K562 (cell line): ENCODE measurements around the gene CASKIN1. TPM values are rescaled to one million over a fixed set of nuclear protein-coding genes. Genes with fewer than 3 reads are reported as not detected.

Experiments
- ATF3 ChIP-seq, 2 experiments: fragments of 450-650 bp in 1 of 2; sonication (generic) in 1 of 2; formaldehyde crosslinking in 1 of 2; IDR thresholded peaks in 1 of 2; conservative IDR thresholded peaks in 1 of 2; 2 replicates each; pipeline versions ENCODE4 v1.6.1 to v1.8.1; 2016 to 2023; ENCODE audit warnings: mild to moderate bottlenecking in 2 of 2, moderate library complexity in 2 of 2, inconsistent platforms in 1 of 2, missing genetic modification reagents in 1 of 2
- CHD1 ChIP-seq: fragments of 200-600 bp; sonication (generic); IDR thresholded peaks from one replicate; pipeline ENCODE4 v1.6.1; 2012; ENCODE audit warnings: mild to moderate bottlenecking, moderate library complexity, low read length, inconsistent platforms
- DACH1 ChIP-seq: fragments of 450-650 bp; IDR thresholded peaks from 2 replicates; pipeline ENCODE4 v1.6.1; 2018; ENCODE audit not compliant: partially characterized antibody
- DPF2 ChIP-seq: fragments of 450-650 bp; IDR thresholded peaks from 2 replicates; pipeline ENCODE4 v1.6.1; 2016
- FOS ChIP-seq: IDR thresholded peaks from 3 replicates; pipeline ENCODE4 v1.6.1; 2011; ENCODE audit not compliant: insufficient read length; ENCODE audit errors: extremely low read depth
- HDAC1 ChIP-seq, 2 experiments: fragments of 450-650 bp; IDR thresholded peaks; 2 replicates each; pipeline ENCODE4 v1.6.1; 2016 to 2017; ENCODE audit warnings: inconsistent platforms in 1 of 2, mild to moderate bottlenecking in 1 of 2, moderate library complexity in 1 of 2
- MAX ChIP-seq: sonication (generic); formaldehyde crosslinking; IDR thresholded peaks from 2 replicates; pipeline ENCODE4 v1.9.0; 2022; ENCODE audit warnings: mild to moderate bottlenecking, missing genetic modification reagents
- MYNN ChIP-seq, 2 experiments: sonication (generic); formaldehyde crosslinking in 1 of 2; IDR thresholded peaks; 2 replicates each; pipeline versions ENCODE4 v1.5.0 to v1.6.1; 2016 to 2020; ENCODE audit warnings: antibody characterized with exemption in 1 of 2, missing genetic modification reagents in 1 of 2
- NR2C2 ChIP-seq, 2 experiments: fragments of 200-800 bp in 1 of 2; sonication (Bioruptor generic) in 1 of 2; sonication (generic) in 1 of 2; formaldehyde crosslinking in 1 of 2; IDR thresholded peaks; 2 replicates each; pipeline versions ENCODE4 v1.6.1 to v1.8.0; 2016 to 2022; ENCODE audit warnings: mild to moderate bottlenecking in 1 of 2, missing compliant biosample characterization in 1 of 2, missing genetic modification characterization in 1 of 2, missing genetic modification reagents in 1 of 2
- PCBP1 ChIP-seq: fragments of 200-400 bp; formaldehyde crosslinking; IDR thresholded peaks from 2 replicates; pipeline ENCODE4 v1.6.1; 2018; ENCODE audit warnings: mild to moderate bottlenecking, low read depth, low read length; ENCODE audit not compliant: poor library complexity, severe bottlenecking
- PHB2 ChIP-seq: fragments of 450-650 bp; IDR thresholded peaks from 2 replicates; pipeline ENCODE4 v1.6.1; 2017; ENCODE audit warnings: low read depth
- PRPF4 ChIP-seq: fragments of 200-400 bp; formaldehyde crosslinking; IDR thresholded peaks from one replicate; pipeline ENCODE4 v1.6.1; 2017; ENCODE audit warnings: low read length, low read depth, mild to moderate bottlenecking; ENCODE audit not compliant: insufficient read depth, poor library complexity, severe bottlenecking
- SAP30 ChIP-seq: fragments of 200-600 bp; sonication (generic); IDR thresholded peaks from 2 replicates; pipeline ENCODE4 v1.6.1; 2012; ENCODE audit warnings: borderline replicate concordance, low read depth, mild to moderate bottlenecking, moderate library complexity, low read length, control low read depth, inconsistent platforms; ENCODE audit not compliant: insufficient read depth, poor library complexity, severe bottlenecking
- SREBF2 ChIP-seq: sonication (generic); formaldehyde crosslinking; IDR thresholded peaks from 2 replicates; pipeline ENCODE4 v1.4.0; 2020; ENCODE audit warnings: mild to moderate bottlenecking, missing genetic modification reagents
- TFE3 ChIP-seq: fragments of 450-650 bp; formaldehyde crosslinking; IDR thresholded peaks from 2 replicates; pipeline ENCODE4 v1.4.0; 2020; ENCODE audit warnings: mild to moderate bottlenecking, mixed read lengths
- ZNF347 ChIP-seq: fragments of 450-650 bp; formaldehyde crosslinking; IDR thresholded peaks from 2 replicates; pipeline ENCODE4 v1.4.0; 2020; ENCODE audit warnings: low read depth, mild to moderate bottlenecking, moderate library complexity
- ZNF512 ChIP-seq: IDR thresholded peaks from 2 replicates; pipeline ENCODE4 v1.6.1; 2016; ENCODE audit warnings: missing genetic modification characterization, missing compliant biosample characterization
- ZNF740 ChIP-seq, 3 experiments: fragments of 200-800 bp in 1 of 3; sonication (Bioruptor generic) in 1 of 3; sonication (generic) in 1 of 3; formaldehyde crosslinking in 1 of 3; IDR thresholded peaks; 2 replicates each; pipeline versions ENCODE4 v1.6.1 to v1.8.0; 2016 to 2022; ENCODE audit warnings: mild to moderate bottlenecking in 2 of 3, missing compliant biosample characterization in 2 of 3, missing genetic modification characterization in 2 of 3, missing genetic modification reagents in 1 of 3
- ZNF77 ChIP-seq: fragments of 250-450 bp; sonication (Bioruptor Pico); IDR thresholded peaks from 2 replicates; pipeline ENCODE4 v1.5.0; 2020
- polyA plus RNA-seq, 8 experiments: library from polyadenylated mRNA; depleted of rRNA in 4 of 8; stranded (reverse) in 5 of 8; unstranded in 3 of 8; fragments of >200 nt; fragmentation: Nextera tagmentation in 2 of 8; fragmentation: Illumina TruSeq in 1 of 8; extraction: Ambion mirVana in 2 of 8; extraction: Trizol in 1 of 8; gene quantifications; 2 replicates each; pipeline versions ENCODE4 v1.2.1 to v1.2.3, GENCODE V29; 2011 to 2014; ENCODE audit warnings: inconsistent platforms in 1 of 8, missing spikeins in 1 of 8
- total RNA-seq, 7 experiments: library from RNA; depleted of rRNA in 6 of 7; stranded (reverse); fragments of >200 nt in 6 of 7; fragmentation: Illumina TruSeq in 2 of 7; extraction: Trizol in 2 of 7; gene quantifications; 2 replicates each; pipeline versions ENCODE4 v1.2.1 to v1.2.3, GENCODE V29; 2011 to 2021; ENCODE audit warnings: low replicate concordance in 1 of 7

The CASKIN1 gene
- total and polyA plus RNA-seq, 9 of the 15 experiments (the other 6 are each of a cell fraction or from before 2014, with no cell fraction given), result 0.15 to 4.5 (median 1.5) TPM; not detected in 2

GRCh38 chr16:2155977-2156848 is 40.2 kb downstream of the CASKIN1 start (continued):
- TF ChIP-seq SAP30 (peak; percentile 65), TFE3 (no peak), ZNF512 (tag) (no peak), DACH1 (no peak), CHD1 (peak; percentile 83), ZNF347 (CRISPR knock-in tag) (no peak), DPF2 (peak; percentile 38; the same call in 1 of the 2 replicates), ZNF740 (CRISPR knock-in tag; IDR thresholded peaks at IDR 0.05) (peak; percentile 62; the same call in 1 of the 2 replicates), ZNF740 (tag; IDR thresholded peaks at IDR 0.05) (peak in 1 of 2 experiments; percentile 31; a peak in 2 of 4 replicates), PCBP1 (no peak), MYNN (IDR thresholded peaks at IDR 0.05) (no peak), MYNN (CRISPR knock-in tag; IDR thresholded peaks at IDR 0.05) (no peak), PHB2 (no peak), FOS (no peak), ZNF77 (CRISPR knock-in tag) (no peak), ATF3 (IDR thresholded peaks at IDR 0.05) (no peak), ATF3 (CRISPR knock-in tag; conservative IDR thresholded peaks at IDR 0.05) (no peak), SREBF2 (CRISPR knock-in tag) (no peak), PRPF4 (no peak), NR2C2 (CRISPR knock-in tag; IDR thresholded peaks at IDR 0.05) (0 out of 2 replicates have a peak, but pooled peaks have one; percentile 9), NR2C2 (tag; IDR thresholded peaks at IDR 0.05) (no peak), MAX (CRISPR knock-in tag) (0 out of 2 replicates have a peak, but pooled peaks have one; percentile 15), HDAC1 (IDR thresholded peaks at IDR 0.05) (peak in 1 of 2 experiments; percentile 55; a peak in 2 of 4 replicates)
